ENCODE data around the gene KPNB1.

KPNB1 gene

GRCh38 chr17:47622180-47622549 is 27.6 kb upstream of the KPNB1 start:
- Mint-ChIP-seq H3K4me3 (no peak overlapping the region), H3K9me3 (no peaks in the 10 kb centered on the region), H3K27me3 (ENCODE audit: low read depth, poor library complexity) (no peaks in the 10 kb centered on the region), H3K4me1 (peaks cover 10% of the 10 kb centered on the region), H3K36me3 (ENCODE audit: low read depth) (peaks cover 65% of the 10 kb centered on the region), H3K27ac (peak overlapping the region; percentile 93)
- no peak for TF ChIP-seq CTCF (IDR thresholded peaks at IDR 0.05)
- no peak for DNase-seq

- Mint-ChIP-seq H3K4me3 (no peak overlapping the region), H3K36me3 (ENCODE audit: low read depth) (peaks cover 44% of the 10 kb centered on the region), H3K4me1 (peaks cover 10% of the 10 kb centered on the region), H3K27ac (no peak overlapping the region), H3K27me3 (ENCODE audit: low read depth, poor library complexity) (no peaks in the 10 kb centered on the region), H3K9me3 (no peaks in the 10 kb centered on the region)
- no peak for TF ChIP-seq CTCF (IDR thresholded peaks at IDR 0.05)
- DNase-seq, result no peak
Measured at GRCh38 chr17:47624727-47625068, 25.0 kb upstream of the KPNB1 start.

- H3K4me1 Mint-ChIP-seq, result no peaks in the 10 kb centered on the region
- H3K4me3 Mint-ChIP-seq, result no peak overlapping the region
- H3K27me3 Mint-ChIP-seq (ENCODE audit: low read depth, poor library complexity), result peaks cover under 1% of the 10 kb centered on the region
- no peak for DNase-seq
- no peak for TF ChIP-seq CTCF (IDR thresholded peaks at IDR 0.05)
- H3K27ac Mint-ChIP-seq, result no peak overlapping the region
- peaks cover 27% of the 10 kb centered on the region for H3K36me3 Mint-ChIP-seq (ENCODE audit: low read depth)
- no peaks in the 10 kb centered on the region for H3K9me3 Mint-ChIP-seq
Measured at GRCh38 chr17:47628014-47628566, 21.6 kb upstream of the KPNB1 start.

- no peak for DNase-seq
- no peak for TF ChIP-seq CTCF (IDR thresholded peaks at IDR 0.05)
- no peaks in the 10 kb centered on the region for H3K9me3 Mint-ChIP-seq
- H3K4me1 Mint-ChIP-seq, result no peaks in the 10 kb centered on the region
- no peak overlapping the region for H3K27ac Mint-ChIP-seq
- H3K36me3 Mint-ChIP-seq (ENCODE audit: low read depth), result peaks cover 18% of the 10 kb centered on the region
- H3K4me3 Mint-ChIP-seq, result no peak overlapping the region
- peaks cover 3% of the 10 kb centered on the region for H3K27me3 Mint-ChIP-seq (ENCODE audit: low read depth, poor library complexity)
Measured at GRCh38 chr17:47629826-47630225, 19.9 kb upstream of the KPNB1 start.

GRCh38 chr17:47630614-47631013 is 19.1 kb upstream of the KPNB1 start:
- no peaks in the 10 kb centered on the region for H3K4me1 Mint-ChIP-seq
- H3K4me3 Mint-ChIP-seq, result no peak overlapping the region
- peaks cover 3% of the 10 kb centered on the region for H3K27me3 Mint-ChIP-seq (ENCODE audit: low read depth, poor library complexity)
- no peak for DNase-seq
- TF ChIP-seq CTCF (IDR thresholded peaks at IDR 0.05), result no peak
- peaks cover 14% of the 10 kb centered on the region for H3K36me3 Mint-ChIP-seq (ENCODE audit: low read depth)
- H3K9me3 Mint-ChIP-seq, result no peaks in the 10 kb centered on the region
- no peak overlapping the region for H3K27ac Mint-ChIP-seq

- Mint-ChIP-seq H3K4me3 (no peak overlapping the region), H3K4me1 (no peaks in the 10 kb centered on the region), H3K27me3 (ENCODE audit: low read depth, poor library complexity) (peaks cover 3% of the 10 kb centered on the region), H3K27ac (no peak overlapping the region), H3K9me3 (no peaks in the 10 kb centered on the region), H3K36me3 (ENCODE audit: low read depth) (peaks cover 24% of the 10 kb centered on the region)
- DNase-seq, result no peak
- TF ChIP-seq CTCF (IDR thresholded peaks at IDR 0.05), result no peak
Measured at GRCh38 chr17:47632991-47633390, 16.7 kb upstream of the KPNB1 start.

Measured in nephron progenitor cell (in vitro differentiated cells).